A549 (cell line): Measurements from ENCODE around the gene OR10AD1. TPM values are rescaled to one million over a fixed set of nuclear protein-coding genes. Genes with fewer than 3 reads are reported as not detected.
A peak's percentile ranks its signal among the peaks of the same experiment; 100 is the strongest.

ENCODE experiments used
- ATAC-seq, 2 experiments: fragments of 200-7000 bp in 1 of 2; fragments of >200 bp in 1 of 2; cut with Nextera tagmentation in 1 of 2; cut with Tn5 transposase in 1 of 2; 3 replicates each; pipeline versions ENCODE4 v1.8.0 to v1.9.1; 2018 to 2020; ENCODE audit warnings: mild to moderate bottlenecking in 1 of 2, moderate library complexity in 1 of 2
- CTCF ChIA-PET: fragments of 300-600 bp; sonication (Branson Sonifier 250); formaldehyde crosslinking; extraction: SDS; loops from one replicate; lab custom pipeline; 2021; ENCODE audit warnings: antibody characterized with exemption, inconsistent platforms; lab: Yijun Ruan, JAX
- POLR2A ChIA-PET: fragments of 350-600 bp; formaldehyde crosslinking; extraction: SDS; loops from one replicate; lab custom pipeline; 2021; ENCODE audit warnings: antibody characterized with exemption, inconsistent platforms; lab: Yijun Ruan, JAX
- DNase-seq, 2 experiments: peaks; one replicate each; pipeline versions ENCODE4 v3.0.0 to v3.0.0-alpha.2; 2011 to 2016; ENCODE audit warnings: low read depth in 1 of 2, low spot score in 1 of 2
- FAIRE-seq: peaks from 2 replicates; lab custom pipeline; 2011; peaks lifted over from hg19 to GRCh38; lab: Jason Lieb, UNC
- H3K27ac ChIP-seq, 2 experiments: fragments of >200 bp; sonication (Bioruptor Twin); formaldehyde crosslinking; 3 replicates each; pipeline ENCODE4 v1.5.1; 2016 to 2017
- H3K4me1 ChIP-seq: fragments of >200 bp; sonication (Bioruptor Twin); formaldehyde crosslinking; 3 replicates; pipeline ENCODE4 v1.6.1; 2016
- H3K4me2 ChIP-seq: fragments of >200 bp; sonication (Bioruptor Twin); formaldehyde crosslinking; 3 replicates; pipeline ENCODE4 v1.6.1; 2016
- H3K4me3 ChIP-seq: fragments of >200 bp; sonication (Bioruptor Twin); formaldehyde crosslinking; 3 replicates; pipeline ENCODE4 v1.5.1; 2016
- H3K9me3 ChIP-seq: fragments of >200 bp; sonication (Bioruptor Twin); formaldehyde crosslinking; 3 replicates; pipeline ENCODE4 v1.6.1; 2016
- BHLHE40 ChIP-seq: IDR thresholded peaks from 2 replicates; pipeline ENCODE4 v1.6.1; 2012; ENCODE audit warnings: low read depth, low read length, inconsistent platforms
- CEBPB ChIP-seq, 2 experiments: fragments of >200 bp in 1 of 2; sonication (Bioruptor Twin) in 1 of 2; formaldehyde crosslinking in 1 of 2; IDR thresholded peaks; 2 replicates each; pipeline ENCODE4 v1.6.1; 2012 to 2016
- CHD2 ChIP-seq: fragments of 150-350 bp; IDR thresholded peaks from 2 replicates; pipeline ENCODE4 v1.6.1; 2014; ENCODE audit warnings: low read length; ENCODE audit not compliant: partially characterized antibody
- E2F6 ChIP-seq: IDR thresholded peaks from 2 replicates; pipeline ENCODE4 v1.6.1; 2012; ENCODE audit warnings: low read depth, borderline replicate concordance
- ELK1 ChIP-seq: fragments of 150-350 bp; IDR thresholded peaks from 2 replicates; pipeline ENCODE4 v1.6.1; 2014; ENCODE audit warnings: low read depth, mild to moderate bottlenecking, low read length
- GATA3 ChIP-seq: IDR thresholded peaks from 2 replicates; pipeline ENCODE4 v1.6.1; 2012; ENCODE audit warnings: borderline replicate concordance
- HDAC2 ChIP-seq: fragments of 200-600 bp; sonication (generic); IDR thresholded peaks from 2 replicates; pipeline ENCODE4 v1.6.1; 2016
- HEYL ChIP-seq: fragments of 250-450 bp; sonication (Bioruptor Pico); IDR thresholded peaks from 2 replicates; pipeline ENCODE4 v1.8.0; 2021; ENCODE audit warnings: mild to moderate bottlenecking, moderate library complexity
- HOXB13 ChIP-seq: fragments of 250-450 bp; sonication (Bioruptor Pico); IDR thresholded peaks from 2 replicates; pipeline ENCODE4 v1.5.0; 2020; ENCODE audit warnings: low read depth, mild to moderate bottlenecking, moderate library complexity
- JUN ChIP-seq, 2 experiments: fragments of >200 bp; sonication (Bioruptor Twin); formaldehyde crosslinking; IDR thresholded peaks; 2 replicates in 1 of 2; 3 replicates in 1 of 2; pipeline ENCODE4 v1.6.1; 2016 to 2017
- JUNB ChIP-seq: fragments of >200 bp; sonication (Bioruptor Twin); formaldehyde crosslinking; IDR thresholded peaks from 2 replicates; pipeline ENCODE4 v1.6.1; 2016
- KDM1A ChIP-seq: fragments of 200-600 bp; sonication (generic); IDR thresholded peaks from 2 replicates; pipeline ENCODE4 v1.6.1; 2016; ENCODE audit warnings: low read depth, mild to moderate bottlenecking
- KDM5A ChIP-seq: fragments of 200-600 bp; sonication (generic); IDR thresholded peaks from 2 replicates; pipeline ENCODE4 v1.6.1; 2016; ENCODE audit warnings: antibody characterized with exemption, mild to moderate bottlenecking
- MAFK ChIP-seq: fragments of 450-650 bp; IDR thresholded peaks from 2 replicates; pipeline ENCODE4 v1.6.1; 2014; ENCODE audit not compliant: partially characterized antibody
- NPAS2 ChIP-seq: fragments of 250-450 bp; sonication (Bioruptor Pico); IDR thresholded peaks from 2 replicates; pipeline ENCODE4 v1.8.0; 2022; ENCODE audit warnings: mild to moderate bottlenecking, moderate library complexity, borderline replicate concordance
- POLR2A ChIP-seq: IDR thresholded peaks from 2 replicates; pipeline ENCODE4 v1.6.1; 2012; ENCODE audit warnings: mild to moderate bottlenecking, low read length
- POLR2AphosphoS2 ChIP-seq: conservative IDR thresholded peaks from 2 replicates; pipeline ENCODE4 v1.6.1; 2012; ENCODE audit warnings: low read length, improper control_type of control experiment, inconsistent platforms
- RARB ChIP-seq: fragments of 250-450 bp; sonication (Bioruptor Pico); IDR thresholded peaks from 2 replicates; pipeline ENCODE4 v1.8.0; 2021; ENCODE audit warnings: mild to moderate bottlenecking, moderate library complexity
- SREBF2 ChIP-seq: fragments of 450-650 bp; IDR thresholded peaks from 2 replicates; pipeline ENCODE4 v1.6.1; 2014; ENCODE audit warnings: mild to moderate bottlenecking, moderate library complexity
- ZFP36 ChIP-seq: fragments of 450-650 bp; IDR thresholded peaks from 2 replicates; pipeline ENCODE4 v1.6.1; 2014; ENCODE audit warnings: borderline replicate concordance; ENCODE audit not compliant: partially characterized antibody
- ZSCAN20 ChIP-seq: fragments of 250-450 bp; sonication (Bioruptor Pico); IDR thresholded peaks from 2 replicates; pipeline ENCODE4 v1.8.0; 2022; ENCODE audit warnings: mild to moderate bottlenecking, moderate library complexity
- WGBS: methylation state at CpG from one replicate; pipeline ENCODE4 v1.1.6; 2017; ENCODE audit errors: missing lambda C conversion rate; 5-methylcytosine and 5-hydroxymethylcytosine counted together
- polyA plus RNA-seq, 4 experiments: library from polyadenylated mRNA; depleted of rRNA in 3 of 4; stranded (reverse); fragments of >200 nt; fragmentation: RNase III in 1 of 4; extraction: RNeasy Plus Mini Kit Qiagen cat#74134 plus additional on column Dnase treatment in 1 of 4; gene quantifications; 2 replicates in 3 of 4; 3 replicates in 1 of 4; pipeline ENCODE4 v1.2.3, GENCODE V29; 2011 to 2017
- TF ChIP-seq, protein P1 (sequence below): fragments of 200-600 bp; sonication (generic); IDR thresholded peaks from 2 replicates; pipeline ENCODE4 v1.6.1; 2016; ENCODE audit warnings: antibody characterized with exemption, mild to moderate bottlenecking, moderate library complexity
- TF ChIP-seq, protein P2 (sequence below): fragments of >200 bp; sonication (Bioruptor Twin); formaldehyde crosslinking; IDR thresholded peaks from 2 replicates; pipeline ENCODE4 v1.6.1; 2016
- TF ChIP-seq, protein P3 (sequence below): fragments of >200 bp; sonication (Bioruptor Twin); formaldehyde crosslinking; IDR thresholded peaks from 3 replicates; pipeline ENCODE4 v1.6.1; 2016

OR10AD1 gene
- polyA plus RNA-seq, 2 of the 4 experiments (the other 2 are of a cell fraction) = not detected

GRCh38 chr12:48177982-48178381 is 25.1 kb downstream of the OR10AD1 start:
- no peak overlapping the region for H3K27ac ChIP-seq
- H3K4me3 ChIP-seq = no peak overlapping the region
- no peak overlapping the region for H3K4me2 ChIP-seq
- H3K4me1 ChIP-seq = peaks cover 8% of the 10 kb centered on the region; the same call in 2 of the 3 replicates
- DNase-seq (no peak), FAIRE-seq (no peak), ATAC-seq (no peak)
- 8% methylated on average over 4 of the region's 4 CpGs for WGBS
- H3K9me3 ChIP-seq = no peaks in the 10 kb centered on the region
- CTCF ChIA-PET = interaction anchor here (1.0 to 5.9 kb wide), 3 partner anchors 8 to 440 kb away, joined by 3 to 41 read pairs (median 3); no protein-coding TSS in a partner anchor
- no peak for TF ChIP-seq CHD2
- TF ChIP-seq MAFK = no peak
- TF ChIP-seq, protein P1, sequence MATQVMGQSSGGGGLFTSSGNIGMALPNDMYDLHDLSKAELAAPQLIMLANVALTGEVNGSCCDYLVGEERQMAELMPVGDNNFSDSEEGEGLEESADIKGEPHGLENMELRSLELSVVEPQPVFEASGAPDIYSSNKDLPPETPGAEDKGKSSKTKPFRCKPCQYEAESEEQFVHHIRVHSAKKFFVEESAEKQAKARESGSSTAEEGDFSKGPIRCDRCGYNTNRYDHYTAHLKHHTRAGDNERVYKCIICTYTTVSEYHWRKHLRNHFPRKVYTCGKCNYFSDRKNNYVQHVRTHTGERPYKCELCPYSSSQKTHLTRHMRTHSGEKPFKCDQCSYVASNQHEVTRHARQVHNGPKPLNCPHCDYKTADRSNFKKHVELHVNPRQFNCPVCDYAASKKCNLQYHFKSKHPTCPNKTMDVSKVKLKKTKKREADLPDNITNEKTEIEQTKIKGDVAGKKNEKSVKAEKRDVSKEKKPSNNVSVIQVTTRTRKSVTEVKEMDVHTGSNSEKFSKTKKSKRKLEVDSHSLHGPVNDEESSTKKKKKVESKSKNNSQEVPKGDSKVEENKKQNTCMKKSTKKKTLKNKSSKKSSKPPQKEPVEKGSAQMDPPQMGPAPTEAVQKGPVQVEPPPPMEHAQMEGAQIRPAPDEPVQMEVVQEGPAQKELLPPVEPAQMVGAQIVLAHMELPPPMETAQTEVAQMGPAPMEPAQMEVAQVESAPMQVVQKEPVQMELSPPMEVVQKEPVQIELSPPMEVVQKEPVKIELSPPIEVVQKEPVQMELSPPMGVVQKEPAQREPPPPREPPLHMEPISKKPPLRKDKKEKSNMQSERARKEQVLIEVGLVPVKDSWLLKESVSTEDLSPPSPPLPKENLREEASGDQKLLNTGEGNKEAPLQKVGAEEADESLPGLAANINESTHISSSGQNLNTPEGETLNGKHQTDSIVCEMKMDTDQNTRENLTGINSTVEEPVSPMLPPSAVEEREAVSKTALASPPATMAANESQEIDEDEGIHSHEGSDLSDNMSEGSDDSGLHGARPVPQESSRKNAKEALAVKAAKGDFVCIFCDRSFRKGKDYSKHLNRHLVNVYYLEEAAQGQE = peak; percentile 20; the same call in 1 of the 2 replicates
- no peak for TF ChIP-seq ELK1
- no peak for TF ChIP-seq CEBPB (IDR thresholded peaks at IDR 0.05)
- POLR2A ChIA-PET = no interaction called here

GRCh38 chr12:48176417-48176751 is 26.7 kb downstream of the OR10AD1 start:
- H3K27ac ChIP-seq = no peak overlapping the region
- no peak for TF ChIP-seq KDM5A
- TF ChIP-seq KDM1A = no peak
- TF ChIP-seq, protein P2, sequence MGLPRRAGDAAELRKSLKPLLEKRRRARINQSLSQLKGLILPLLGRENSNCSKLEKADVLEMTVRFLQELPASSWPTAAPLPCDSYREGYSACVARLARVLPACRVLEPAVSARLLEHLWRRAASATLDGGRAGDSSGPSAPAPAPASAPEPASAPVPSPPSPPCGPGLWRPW = no peak
- no peak for TF ChIP-seq ZFP36
- no peak for TF ChIP-seq ZSCAN20 (CRISPR knock-in tag)
- TF ChIP-seq BHLHE40 = no peak
- TF ChIP-seq JUNB = no peak
- TF ChIP-seq HDAC2 = no peak
- no peak for TF ChIP-seq E2F6
- no peak for TF ChIP-seq JUN (IDR thresholded peaks at IDR 0.05)
- no peak for TF ChIP-seq POLR2AphosphoS2
- TF ChIP-seq, protein P3, sequence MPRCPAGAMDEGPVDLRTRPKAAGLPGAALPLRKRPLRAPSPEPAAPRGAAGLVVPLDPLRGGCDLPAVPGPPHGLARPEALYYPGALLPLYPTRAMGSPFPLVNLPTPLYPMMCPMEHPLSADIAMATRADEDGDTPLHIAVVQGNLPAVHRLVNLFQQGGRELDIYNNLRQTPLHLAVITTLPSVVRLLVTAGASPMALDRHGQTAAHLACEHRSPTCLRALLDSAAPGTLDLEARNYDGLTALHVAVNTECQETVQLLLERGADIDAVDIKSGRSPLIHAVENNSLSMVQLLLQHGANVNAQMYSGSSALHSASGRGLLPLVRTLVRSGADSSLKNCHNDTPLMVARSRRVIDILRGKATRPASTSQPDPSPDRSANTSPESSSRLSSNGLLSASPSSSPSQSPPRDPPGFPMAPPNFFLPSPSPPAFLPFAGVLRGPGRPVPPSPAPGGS = no peak
- no peak for TF ChIP-seq RARB (CRISPR knock-in tag)
- no peak for TF ChIP-seq NPAS2 (CRISPR knock-in tag)
- TF ChIP-seq CEBPB (IDR thresholded peaks at IDR 0.05) = no peak
- TF ChIP-seq HOXB13 (CRISPR knock-in tag) = no peak
- no peak for TF ChIP-seq SREBF2
- no peak for TF ChIP-seq POLR2A
- no peak for TF ChIP-seq HEYL (CRISPR knock-in tag)
- TF ChIP-seq GATA3 = no peak
- TF ChIP-seq, all 56 proteins: peak for 0
- 0 out of 3 replicates have a peak, but pooled peaks cover 4% of the 10 kb centered on the region for H3K4me1 ChIP-seq
- ChIA-PET POLR2A (no interaction called here), CTCF (interaction anchor here (1.1 to 5.9 kb wide), 4 partner anchors 9 to 307 kb away, joined by 3 to 41 read pairs (median 6); no protein-coding TSS in a partner anchor)
- peak overlapping the region; percentile 24; the same call in 1 of the 3 replicates for H3K4me2 ChIP-seq
- ATAC-seq = no peak
- DNase-seq = no peak
- no peaks in the 10 kb centered on the region for H3K9me3 ChIP-seq
- H3K4me3 ChIP-seq = no peak overlapping the region
- FAIRE-seq = no peak
